Glomerular visceral epithelial cell (primary cell): Measurements from ENCODE around the gene KCNAB2.

Experiments used
- DNase-seq: peaks from one replicate; pipeline ENCODE4 v3.0.0-alpha.2; 2016; ENCODE audit errors: extremely low spot score

Gene KCNAB2

GRCh38 chr1:6148497-6149241 lies 103.0 kb downstream of the KCNAB2 start:
- peak; percentile 30 for DNase-seq

- no peak for DNase-seq
Measured at GRCh38 chr1:6149597-6149996, 103.9 kb downstream of the KCNAB2 start.

GRCh38 chr1:6150006-6150938 lies 104.6 kb downstream of the KCNAB2 start:
- DNase-seq, result no peak
